Fibroblast of the conjunctiva (primary cell): ENCODE measurements around the gene POU2F1.

ENCODE experiments used
- DNase-seq: peaks from one replicate; pipeline ENCODE4 v3.0.0-alpha.2; 2010; ENCODE audit warnings: low read depth

The POU2F1 gene

DNA sequence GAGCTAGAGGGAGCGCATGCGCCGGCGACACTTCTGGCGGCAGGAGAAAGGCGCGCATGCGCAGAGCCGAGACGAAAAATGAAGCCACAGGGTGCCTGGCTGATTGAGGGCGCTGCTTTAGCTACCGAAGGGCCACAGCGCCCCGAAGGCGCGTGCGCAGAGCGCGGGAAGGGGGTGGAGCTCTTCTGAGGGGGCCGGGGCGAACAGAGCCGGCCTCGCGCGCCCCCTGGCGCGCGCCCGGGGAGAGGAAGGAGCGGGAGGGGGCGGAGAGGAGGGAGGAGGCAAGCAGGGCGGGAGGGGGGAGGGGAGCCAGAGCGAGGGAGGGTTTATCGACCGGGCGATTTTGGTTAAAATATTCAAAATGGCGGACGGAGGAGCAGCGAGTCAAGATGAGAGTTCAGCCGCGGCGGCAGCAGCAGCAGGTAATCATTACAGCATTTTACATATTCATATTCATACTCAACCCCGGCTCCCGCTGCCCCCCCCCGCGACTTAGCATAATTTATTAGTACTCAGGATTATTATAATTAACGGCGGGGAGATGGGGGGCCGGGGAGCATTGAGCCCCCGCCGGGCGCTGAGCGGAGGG lies at the start of gene POU2F1:
POU2F1 (plus strand) TSS at position 350 of the 589 bp plus-strand sequence; CDS start at position 362, 12 bp downstream.
- DNase-seq = peak; percentile 97

DNA sequence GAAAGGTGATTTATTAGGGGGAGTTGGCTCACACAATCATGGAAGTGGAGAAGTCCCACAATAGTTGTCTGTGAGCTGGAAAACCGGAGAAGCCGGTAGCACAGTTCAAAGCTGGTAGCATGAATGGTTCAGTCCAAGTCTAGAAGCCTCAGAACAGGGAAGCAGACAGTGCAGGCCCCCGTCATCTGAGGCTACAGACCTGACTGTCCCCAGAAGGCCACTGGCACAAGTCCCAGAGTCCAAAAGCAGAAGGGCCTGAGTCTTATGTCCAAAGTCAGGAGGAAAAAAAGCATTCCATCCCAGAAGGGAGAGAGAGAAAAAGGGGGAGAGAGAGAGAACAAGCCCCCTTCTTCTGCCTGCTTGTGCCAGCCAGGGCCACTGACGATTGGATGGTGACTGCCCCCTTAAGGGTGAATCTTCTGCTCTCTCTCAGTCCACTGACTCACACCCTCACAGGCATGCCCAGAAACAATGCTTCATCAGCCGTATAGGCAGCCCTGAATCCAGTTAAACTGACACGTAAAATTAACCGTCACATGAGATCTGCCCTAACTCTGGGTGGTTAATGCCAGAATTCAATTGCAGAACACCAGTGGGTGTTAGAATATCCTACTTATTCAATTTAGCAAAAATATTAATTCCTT lies 49.3 kb upstream of the POU2F1 start:
- DNase-seq = no peak

DNA sequence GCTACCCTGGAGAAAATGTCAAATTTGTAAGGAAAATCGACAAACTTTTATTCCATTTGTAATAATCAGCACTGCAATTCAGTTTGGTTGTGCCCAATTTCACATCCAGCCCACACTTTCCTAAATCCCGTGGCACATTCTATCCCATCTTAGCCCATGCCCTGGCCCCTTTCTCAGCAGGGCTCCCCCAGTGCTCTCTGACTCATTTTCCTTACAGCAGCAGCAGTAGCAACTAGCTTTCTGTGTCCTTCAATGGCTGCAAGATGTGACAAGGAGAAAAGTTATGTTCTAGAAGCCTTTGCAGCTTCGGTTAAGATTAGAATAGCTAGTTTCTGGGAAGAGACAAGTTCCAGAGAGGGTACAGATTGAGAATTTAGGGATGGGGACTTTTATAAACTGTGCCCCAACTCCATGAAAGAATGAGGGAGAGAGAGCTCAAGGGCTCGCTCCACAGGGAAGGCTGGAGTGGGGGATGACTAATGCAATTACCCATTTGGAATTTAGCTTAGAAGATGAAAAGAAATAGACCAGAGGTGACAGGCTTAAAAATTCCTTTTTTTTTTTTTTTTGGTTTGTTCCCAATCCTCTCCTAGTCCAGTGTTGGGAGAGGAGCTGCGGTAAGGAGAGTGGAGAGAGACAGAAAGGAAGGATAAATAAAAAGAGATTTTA lies 47.0 kb upstream of the POU2F1 start:
- DNase-seq = no peak

DNA sequence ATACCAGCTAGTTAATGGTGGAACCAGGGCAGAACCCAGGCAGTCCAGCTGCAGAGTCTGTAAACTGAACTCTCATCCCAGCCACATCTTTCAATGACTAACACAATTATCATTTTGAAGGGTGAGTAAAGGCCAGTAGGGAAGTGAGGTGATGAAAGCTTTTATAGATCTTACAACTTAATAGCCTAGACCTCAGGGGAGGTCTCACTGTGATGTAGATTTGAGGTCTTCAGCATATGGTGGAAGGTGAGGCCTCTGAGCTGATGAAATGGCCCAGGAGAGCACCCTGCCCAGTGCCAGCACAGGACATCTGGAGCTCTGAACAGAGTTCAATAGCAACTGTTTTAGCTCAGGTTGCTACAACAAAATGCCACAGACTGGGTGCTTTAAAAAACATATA lies 44.8 kb upstream of the POU2F1 start:
- DNase-seq = no peak

DNA sequence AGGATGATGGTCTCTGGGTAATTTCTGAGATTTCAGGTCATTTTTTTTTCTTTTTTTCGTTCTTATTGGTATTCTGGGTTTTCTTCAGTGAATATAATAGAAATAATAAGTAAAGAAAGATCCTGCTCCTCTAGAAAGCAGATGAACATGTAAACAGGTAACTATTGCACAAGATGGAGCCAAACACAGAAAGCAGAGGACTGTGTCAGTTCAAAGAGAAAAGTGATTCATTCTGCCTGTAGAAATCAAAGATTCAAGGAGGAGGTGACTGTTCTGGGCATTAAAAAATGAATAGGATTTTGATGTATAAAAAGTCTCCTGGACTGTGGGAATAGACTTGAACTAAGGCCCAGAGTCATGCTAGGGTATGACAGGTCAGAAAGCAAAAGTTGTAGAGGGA lies 41.9 kb upstream of the POU2F1 start:
- DNase-seq = no peak

DNA sequence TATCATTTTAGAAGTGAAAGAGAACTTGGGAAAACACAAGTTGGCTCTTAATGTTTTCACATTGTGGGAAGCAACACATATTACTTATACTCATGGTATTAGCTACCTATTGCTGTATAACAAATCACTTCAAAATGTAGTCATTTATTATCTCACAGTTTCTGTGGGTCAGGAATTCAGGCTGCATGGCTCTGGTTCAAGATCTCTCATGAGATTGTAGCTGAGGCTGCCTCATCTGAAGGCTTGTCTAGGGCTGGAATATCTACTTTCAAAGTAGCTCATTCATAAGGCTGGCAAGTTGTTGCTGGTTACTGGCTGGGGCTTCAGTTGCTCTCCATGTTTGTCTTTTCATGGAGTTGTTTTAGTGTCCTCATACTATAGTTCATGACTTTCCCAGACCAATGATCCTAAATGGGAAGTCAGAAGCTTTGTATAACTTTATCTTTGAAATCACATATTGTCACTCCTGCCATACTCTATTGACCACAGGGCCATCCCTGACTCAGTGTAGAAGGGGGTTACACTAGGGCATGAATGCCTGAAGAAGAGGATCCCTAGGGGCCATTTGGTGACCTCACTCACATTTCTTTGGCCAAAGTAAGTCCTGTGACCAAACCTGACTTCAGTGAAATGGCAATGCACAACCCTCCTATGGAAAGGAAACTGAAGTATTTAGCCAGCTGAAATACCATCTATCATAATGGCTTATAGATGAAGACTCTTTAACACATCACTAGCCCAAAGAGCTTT lies 37.9 kb upstream of the POU2F1 start:
- DNase-seq = no peak

DNA sequence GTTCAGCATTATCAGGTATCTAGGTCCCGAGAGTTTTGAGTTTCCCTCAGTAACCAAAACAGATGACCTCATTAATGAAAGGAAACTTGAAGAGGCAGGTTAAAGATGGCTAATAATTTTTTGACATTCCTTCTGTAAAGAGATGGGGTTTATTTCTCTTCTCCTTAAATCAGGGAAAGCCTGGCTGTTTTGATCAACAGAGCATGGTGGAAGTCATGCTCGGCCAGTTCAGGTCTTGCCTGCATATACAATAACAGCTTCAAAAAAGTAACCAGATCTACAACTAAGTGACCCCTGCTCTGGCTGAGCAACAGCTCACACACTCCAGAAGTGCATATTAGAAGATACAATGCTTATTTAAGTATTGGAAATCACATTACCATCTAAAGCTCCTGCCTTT lies 36.6 kb upstream of the POU2F1 start:
- DNase-seq = no peak

DNA sequence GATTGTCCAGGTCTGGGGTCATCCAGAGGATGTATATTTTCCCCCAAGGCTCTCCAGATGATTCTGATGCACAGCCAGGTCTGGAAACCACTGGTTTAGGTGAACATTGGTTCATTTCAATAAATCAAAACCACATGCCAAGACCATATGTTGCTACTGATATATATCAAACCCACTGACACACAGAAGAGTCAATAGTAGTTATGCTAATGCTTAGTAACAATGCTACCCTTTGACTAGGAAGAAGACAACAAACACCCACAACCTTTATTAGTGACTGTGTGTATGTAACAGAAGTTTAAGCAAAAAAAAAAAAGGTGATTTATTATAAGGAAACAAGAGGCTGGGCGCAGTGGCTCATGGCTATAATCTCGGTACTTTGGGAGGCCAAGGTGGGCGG lies 35.6 kb upstream of the POU2F1 start:
- no peak for DNase-seq

DNA sequence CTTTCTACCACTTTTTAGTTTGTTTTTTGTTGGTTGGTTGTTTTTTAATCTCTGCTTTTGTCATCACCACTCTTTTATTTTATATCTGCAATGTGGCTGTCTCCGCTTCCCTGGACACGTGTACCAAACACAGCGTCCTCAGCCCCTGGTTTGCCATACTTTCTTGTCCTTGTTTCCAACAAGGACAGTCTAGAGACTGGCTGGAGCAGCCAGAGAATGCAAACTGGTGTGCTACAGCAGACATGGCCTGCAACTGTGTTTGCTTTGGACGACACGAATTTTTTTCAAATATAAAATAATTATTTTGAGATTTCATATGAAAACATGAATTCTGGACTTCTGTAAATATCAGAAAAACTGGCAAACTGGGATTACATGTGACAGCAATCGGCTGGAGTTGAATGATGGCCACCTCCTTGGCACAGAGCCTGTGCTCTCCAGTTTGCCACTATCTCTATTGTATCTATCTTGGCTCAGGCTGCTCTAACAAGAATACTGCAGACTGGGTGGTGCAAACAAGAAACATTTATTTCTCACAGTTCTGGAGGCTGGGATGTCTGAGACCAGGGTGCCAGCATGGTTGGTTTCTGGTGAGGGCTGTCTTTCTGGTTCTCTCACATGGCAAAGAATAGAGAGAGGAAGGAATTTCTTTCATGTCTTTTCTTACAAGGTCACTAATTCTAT lies 34.6 kb upstream of the POU2F1 start:
- no peak for DNase-seq

DNA sequence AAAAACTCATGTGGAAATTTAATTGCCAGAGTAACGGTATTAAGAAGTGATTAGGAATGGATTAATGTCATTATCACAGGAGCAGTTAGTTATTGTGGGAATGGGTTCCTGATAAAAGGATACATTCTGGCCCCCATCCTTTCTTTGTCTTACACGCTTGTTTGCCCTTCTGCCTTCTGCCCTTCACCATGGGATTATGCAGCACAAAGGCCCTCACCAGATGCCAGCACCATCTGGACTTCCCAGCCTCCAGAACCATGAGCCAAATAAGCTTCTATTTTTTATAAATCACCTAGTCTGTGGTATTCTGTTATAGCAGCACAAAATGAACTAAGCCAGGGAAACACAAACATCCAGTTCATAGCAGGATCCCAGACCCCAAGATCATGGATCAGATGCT lies 33.9 kb upstream of the POU2F1 start:
- no peak for DNase-seq

DNA sequence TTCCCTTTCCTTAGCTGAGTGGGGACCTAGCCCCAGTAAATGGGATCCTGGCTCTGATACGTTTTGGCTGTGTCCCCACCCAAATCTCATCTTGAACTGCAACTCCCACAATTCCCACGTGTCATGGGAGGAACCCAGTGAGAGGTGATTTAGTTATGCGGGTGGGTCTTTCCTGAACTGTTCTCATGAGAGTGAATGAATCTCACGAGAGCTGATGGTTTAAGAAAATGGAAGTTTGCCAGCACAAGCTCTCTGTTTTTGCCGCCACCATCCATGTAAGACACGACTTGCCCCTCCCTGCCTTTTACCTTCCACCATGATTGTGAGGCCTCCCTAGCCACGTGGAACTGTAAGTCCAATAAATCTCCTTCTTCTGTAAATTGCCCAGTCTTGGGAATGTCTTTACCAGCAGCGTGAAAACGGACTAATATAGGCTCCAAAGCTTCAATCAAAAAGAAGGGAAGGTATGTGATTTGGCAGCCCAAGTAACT lies 29.9 kb upstream of the POU2F1 start:
- no peak for DNase-seq

DNA sequence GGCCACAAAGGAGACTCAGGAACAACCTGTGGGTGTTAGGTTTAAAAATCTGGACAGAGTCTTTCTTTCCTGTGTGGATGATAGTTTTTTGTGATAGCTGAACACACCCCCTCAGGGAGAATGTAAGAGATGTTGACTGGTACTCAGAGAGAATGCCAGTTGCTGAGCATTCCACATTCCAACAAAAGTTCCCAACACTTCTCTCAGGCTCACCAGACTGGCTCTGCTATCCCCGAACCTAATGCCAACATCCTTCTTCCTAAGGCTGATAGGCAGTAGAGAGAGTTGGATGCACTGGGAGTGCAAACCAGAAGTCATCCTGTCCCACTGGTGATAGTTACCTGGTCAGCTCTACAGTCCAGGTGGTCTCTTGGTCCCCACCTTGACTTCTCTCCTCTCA lies 28.7 kb upstream of the POU2F1 start:
- no peak for DNase-seq

DNA sequence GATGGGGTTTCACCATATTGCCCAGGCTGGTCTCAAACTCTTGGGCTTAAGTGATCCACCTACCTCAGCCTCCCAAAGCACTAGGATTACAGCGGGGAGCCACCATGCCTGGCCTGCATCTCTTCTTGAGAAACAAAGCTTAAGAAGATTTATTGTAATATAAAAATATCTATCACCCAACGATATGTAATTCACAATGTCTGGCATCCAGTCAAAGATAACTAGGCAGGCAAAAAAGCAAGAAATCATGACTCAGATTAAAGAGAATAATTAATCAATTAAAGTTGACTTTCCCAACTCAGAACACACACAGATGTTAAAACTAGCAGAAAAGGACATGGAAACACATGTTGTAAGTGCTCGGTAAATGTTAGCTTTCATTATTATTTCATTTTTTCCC lies 26.5 kb upstream of the POU2F1 start:
- no peak for DNase-seq

DNA sequence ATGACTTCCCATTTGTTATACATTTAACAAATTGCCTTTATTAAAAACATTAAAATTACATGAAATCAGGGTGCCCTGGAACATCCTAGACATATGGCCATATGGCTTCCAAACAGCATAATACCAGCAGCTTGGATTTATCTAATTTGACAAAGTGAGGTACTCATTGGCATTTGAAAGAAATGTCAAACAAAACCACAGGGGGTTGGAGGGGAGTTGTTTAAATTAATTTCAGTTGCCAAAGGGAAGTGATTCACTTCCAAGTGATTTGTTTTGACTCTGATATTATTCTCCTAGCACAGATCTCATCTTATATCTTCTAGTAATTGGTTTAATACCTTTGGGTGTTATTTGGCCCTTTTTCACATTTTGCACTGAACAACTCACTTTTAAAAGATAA lies 24.5 kb upstream of the POU2F1 start:
- DNase-seq = no peak

DNA sequence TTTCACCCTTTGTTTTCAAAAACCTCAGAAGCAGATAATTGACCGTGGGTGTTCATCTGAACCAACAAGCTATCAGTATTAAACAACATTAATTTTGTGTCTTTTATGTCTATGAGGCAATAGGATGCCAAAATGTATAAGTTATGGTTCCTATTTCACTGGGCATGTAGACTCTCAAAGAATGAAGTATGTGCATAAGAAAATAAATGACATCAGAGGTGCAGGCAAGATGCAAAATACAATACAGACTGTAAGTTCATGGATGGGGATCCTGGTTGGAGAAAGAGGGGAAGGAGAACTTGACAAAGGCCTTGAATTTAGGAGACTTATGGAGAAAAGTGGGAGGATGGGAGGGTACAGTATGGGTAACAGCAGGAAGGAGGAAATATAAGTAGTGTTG lies 23.4 kb upstream of the POU2F1 start:
- DNase-seq = no peak

DNA sequence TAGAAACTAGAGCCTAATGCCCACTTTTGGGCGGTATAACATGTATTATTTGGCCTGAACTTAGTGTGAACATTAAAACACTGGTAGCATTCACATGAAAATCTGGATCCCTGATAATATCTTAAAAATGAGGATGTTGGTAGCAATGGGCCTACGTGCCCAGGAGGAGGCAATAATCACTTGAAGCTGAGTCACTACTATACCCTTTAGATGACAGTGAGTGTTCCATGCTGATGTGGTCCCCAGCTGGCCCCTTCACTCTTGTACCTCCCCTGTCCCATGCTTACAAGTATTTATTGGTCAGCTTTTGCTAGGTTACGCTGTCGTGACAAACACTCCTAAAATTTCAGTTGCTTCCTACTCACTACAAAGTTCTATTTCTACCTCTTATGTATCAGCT lies 23.0 kb upstream of the POU2F1 start:
- DNase-seq = no peak

DNA sequence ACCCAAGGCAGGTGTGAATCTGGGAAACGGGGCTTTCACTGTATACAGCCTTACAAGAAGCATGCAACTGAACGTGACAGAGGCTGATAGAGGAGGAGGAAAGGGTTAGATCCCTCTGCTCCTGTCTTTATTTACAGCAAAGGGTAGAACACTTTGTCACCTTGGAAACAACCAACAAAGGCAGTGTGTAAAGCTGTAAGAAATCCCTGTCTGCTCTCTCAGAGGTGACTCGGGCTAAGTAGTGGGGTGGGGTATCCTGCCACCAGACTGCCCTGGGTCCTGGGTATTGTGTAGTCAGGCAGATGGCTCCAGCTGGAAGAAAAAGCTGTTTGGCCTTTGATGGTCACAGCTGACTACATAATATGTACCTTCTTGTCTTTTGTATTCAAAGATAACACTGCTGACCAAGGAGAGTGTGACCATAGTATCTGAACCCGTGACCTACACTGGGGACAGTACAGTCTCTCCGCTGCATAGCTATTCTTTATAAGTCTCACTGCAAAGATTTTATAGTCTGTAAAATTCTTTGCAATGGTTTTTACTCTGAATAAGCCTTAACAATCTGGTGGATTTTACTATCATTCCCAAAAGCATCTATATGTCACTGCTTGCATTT lies 22.1 kb upstream of the POU2F1 start:
- DNase-seq = no peak

DNA sequence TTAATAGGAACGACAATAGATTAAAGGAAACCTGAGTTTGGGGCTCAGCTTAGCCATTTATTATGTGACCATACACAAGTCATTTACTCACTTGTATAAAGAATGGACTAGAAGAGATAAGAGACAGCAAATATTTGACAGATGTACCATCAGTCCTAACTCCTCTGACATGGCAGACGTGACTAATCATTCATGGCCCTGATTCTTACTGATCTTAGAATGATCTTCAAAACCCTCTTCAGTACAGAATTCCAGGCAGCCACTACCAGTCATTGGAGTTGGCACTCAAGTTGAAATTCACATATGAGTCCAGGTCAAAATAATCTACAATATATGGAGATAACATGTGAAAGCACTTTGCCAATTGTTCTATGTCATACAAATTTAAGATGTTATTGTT lies 21.0 kb upstream of the POU2F1 start:
- no peak for DNase-seq

DNA sequence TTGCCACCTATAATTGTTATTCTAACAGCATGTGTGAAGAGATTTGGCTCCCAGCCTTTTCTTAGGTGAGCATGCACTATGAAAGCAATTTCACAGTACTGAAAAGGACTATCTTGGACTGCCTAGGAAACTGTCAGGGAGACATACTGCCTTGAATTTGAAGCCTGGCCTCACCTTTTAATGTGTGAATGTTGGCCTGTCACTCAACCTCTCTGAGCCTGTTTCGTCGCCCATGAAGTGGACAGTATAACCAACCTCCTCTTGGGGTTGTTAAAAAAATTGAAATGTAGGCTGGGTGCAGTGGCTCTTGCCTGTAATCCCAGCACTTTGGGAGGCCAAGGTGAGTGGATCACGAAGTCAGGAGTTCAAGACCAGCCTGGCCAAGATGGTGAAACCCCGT lies 20.4 kb upstream of the POU2F1 start:
- DNase-seq = no peak

DNA sequence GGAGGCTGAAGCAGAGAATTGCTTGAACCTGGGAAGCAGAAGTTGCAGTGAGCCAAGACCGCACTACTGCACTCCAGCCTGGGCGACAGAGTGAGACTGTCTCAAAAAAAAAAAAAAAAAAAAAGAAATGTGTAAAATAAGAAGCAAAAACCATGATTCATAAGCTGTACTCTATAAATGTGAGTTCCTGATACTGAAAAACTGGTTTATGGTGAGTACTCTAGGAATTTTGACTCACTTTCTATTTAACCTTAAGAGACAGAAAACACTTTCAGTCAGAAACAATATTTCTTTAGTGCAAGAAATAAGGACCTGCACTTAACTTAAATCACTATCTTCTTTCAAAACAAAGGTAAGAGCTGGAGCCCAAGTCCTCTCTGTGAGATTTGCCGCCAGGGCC lies 19.9 kb upstream of the POU2F1 start:
- DNase-seq = no peak

DNA sequence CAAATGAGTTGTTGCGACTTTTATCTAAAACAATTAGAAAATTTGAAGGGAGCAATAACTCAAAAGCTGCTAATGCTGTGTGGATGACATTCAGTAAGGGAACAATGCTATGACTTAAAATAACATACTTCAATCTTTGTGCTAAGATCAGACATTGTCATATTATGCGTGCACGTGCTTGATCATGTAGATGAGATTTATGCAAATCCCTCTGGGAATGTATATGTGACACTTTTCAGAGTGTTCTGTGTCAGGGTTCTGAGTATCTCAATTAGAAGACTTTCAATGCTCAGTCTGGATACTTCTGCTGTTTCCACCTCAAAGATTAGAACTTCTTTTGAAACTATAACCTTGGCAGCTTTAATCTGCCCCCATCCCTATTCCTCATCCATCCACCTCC lies 18.6 kb upstream of the POU2F1 start:
- DNase-seq = no peak
